ENCODE data around the gene WHRN.

Gene WHRN

GRCh38 chr9:114505187-114506081 is at the start of gene WHRN:
Gene WHRN (minus strand): TSS chr9:114505473. CDS start chr9:114504801, 672 bp downstream.
- peak; percentile 97 for DNase-seq (ENCODE audit: low spot score)

- DNase-seq (ENCODE audit: low spot score) = no peak
Measured at GRCh38 chr9:114553202-114553601, 47.9 kb upstream of the WHRN start.

- no peak for DNase-seq (ENCODE audit: low spot score)
Measured at GRCh38 chr9:114552706-114553105, 47.4 kb upstream of the WHRN start.

- peak; percentile 99 for DNase-seq (ENCODE audit: low spot score)
Measured at GRCh38 chr9:114551750-114552685, 46.7 kb upstream of the WHRN start.

GRCh38 chr9:114549697-114550330 is 44.5 kb upstream of the WHRN start:
- DNase-seq (ENCODE audit: low spot score) = peak; percentile 59

- DNase-seq (ENCODE audit: low spot score) = no peak
Measured at GRCh38 chr9:114546851-114547250, 41.6 kb upstream of the WHRN start.

GRCh38 chr9:114545055-114545454 is 39.8 kb upstream of the WHRN start:
- DNase-seq (ENCODE audit: low spot score) = no peak

GRCh38 chr9:114539701-114540380 is 34.6 kb upstream of the WHRN start:
- no peak for DNase-seq (ENCODE audit: low spot score)

- DNase-seq (ENCODE audit: low spot score) = no peak
Measured at GRCh38 chr9:114538241-114538640, 33.0 kb upstream of the WHRN start.

GRCh38 chr9:114532561-114533237 is 27.4 kb upstream of the WHRN start:
- no peak for DNase-seq (ENCODE audit: low spot score)

GRCh38 chr9:114529285-114529684 is 24.0 kb upstream of the WHRN start:
- no peak for DNase-seq (ENCODE audit: low spot score)

GRCh38 chr9:114526807-114527206 is 21.5 kb upstream of the WHRN start:
- DNase-seq (ENCODE audit: low spot score) = no peak

- DNase-seq (ENCODE audit: low spot score) = peak; percentile 82
Measured at GRCh38 chr9:114525513-114525912, 20.2 kb upstream of the WHRN start.

GRCh38 chr9:114524247-114524681 is 19.0 kb upstream of the WHRN start:
- no peak for DNase-seq (ENCODE audit: low spot score)

GRCh38 chr9:114522847-114523246 is 17.6 kb upstream of the WHRN start:
- DNase-seq (ENCODE audit: low spot score) = no peak

- DNase-seq (ENCODE audit: low spot score) = no peak
Measured at GRCh38 chr9:114522286-114522685, 17.0 kb upstream of the WHRN start.

- no peak for DNase-seq (ENCODE audit: low spot score)
Measured at GRCh38 chr9:114521846-114522245, 16.6 kb upstream of the WHRN start.

GRCh38 chr9:114518599-114519022 is 13.3 kb upstream of the WHRN start:
- no peak for DNase-seq (ENCODE audit: low spot score)

GRCh38 chr9:114518120-114518519 is 12.8 kb upstream of the WHRN start:
- DNase-seq (ENCODE audit: low spot score) = no peak

- DNase-seq (ENCODE audit: low spot score) = peak; percentile 77
Measured at GRCh38 chr9:114516913-114517312, 11.6 kb upstream of the WHRN start.

GRCh38 chr9:114515528-114515927 is 10.3 kb upstream of the WHRN start:
- no peak for DNase-seq (ENCODE audit: low spot score)
